Panc1 (cell line): ENCODE data around the gene ZNF182.

ENCODE experiments used
- CTCF ChIP-seq: fragments of 450-650 bp; IDR thresholded peaks from 2 replicates; pipeline ENCODE4 v1.5.1; 2017; ENCODE audit warnings: mild to moderate bottlenecking
- POLR2AphosphoS5 ChIP-seq: IDR thresholded peaks from 2 replicates; pipeline ENCODE4 v1.6.1; 2012; ENCODE audit warnings: mild to moderate bottlenecking, low read depth, low read length, moderate library complexity
- REST ChIP-seq, 2 experiments: IDR thresholded peaks; 2 replicates each; pipeline ENCODE4 v1.6.1; 2011 to 2012; ENCODE audit warnings: low read depth in 2 of 2, control low read depth in 1 of 2, low read length in 1 of 2, mild to moderate bottlenecking in 1 of 2, moderate library complexity in 1 of 2; ENCODE audit not compliant: insufficient read depth in 1 of 2
- TCF7L2 ChIP-seq: IDR thresholded peaks from 2 replicates; pipeline ENCODE4 v1.6.1; 2011; ENCODE audit warnings: mild to moderate bottlenecking, low read depth, low read length, inconsistent platforms

- TF ChIP-seq REST (IDR thresholded peaks at IDR 0.05; ENCODE audit: insufficient read depth in 1 of 2, low read depth in 2 of 2, low read length in 1 of 2) (no peak), CTCF (no peak), POLR2AphosphoS5 (no peak), TCF7L2 (no peak)
Observed at GRCh38 chrX:48003367-48003757, 427 bp downstream of the ZNF182 start.
